ENCODE results near the gene TSPAN32. TPM values are rescaled to one million over a fixed set of nuclear protein-coding genes. Genes with fewer than 3 reads are reported as not detected.

TSPAN32 gene
- total RNA-seq, 1 donor from 2014 or later, result 4.5 TPM

GRCh38 chr11:2306877-2307500 is 5.2 kb downstream of the TSPAN32 start:
- no peak for DNase-seq (ENCODE audit: low spot score, unreplicated experiment)
- H3K4me3 Mint-ChIP-seq (ENCODE audit: low read depth), result no peak overlapping the region
- H3K9me3 Mint-ChIP-seq (ENCODE audit: low read depth), result no peaks in the 10 kb centered on the region
- peaks cover 7% of the 10 kb centered on the region for H3K27me3 Mint-ChIP-seq
- H3K27ac Mint-ChIP-seq, result no peak overlapping the region
- no peak for TF ChIP-seq CTCF (IDR thresholded peaks at IDR 0.05; ENCODE audit: unreplicated experiment)
- no peaks in the 10 kb centered on the region for H3K36me3 Mint-ChIP-seq (ENCODE audit: insufficient read depth)
- H3K4me1 Mint-ChIP-seq (ENCODE audit: low read depth), result peaks cover 6% of the 10 kb centered on the region

GRCh38 chr11:2307501-2308331 is 5.9 kb downstream of the TSPAN32 start:
- Mint-ChIP-seq H3K27ac (no peak overlapping the region), H3K4me1 (ENCODE audit: low read depth) (peaks cover 6% of the 10 kb centered on the region), H3K4me3 (ENCODE audit: low read depth) (no peak overlapping the region), H3K36me3 (ENCODE audit: insufficient read depth) (no peaks in the 10 kb centered on the region), H3K27me3 (peaks cover 7% of the 10 kb centered on the region), H3K9me3 (ENCODE audit: low read depth) (no peaks in the 10 kb centered on the region)
- TF ChIP-seq CTCF (IDR thresholded peaks at IDR 0.05; ENCODE audit: unreplicated experiment), result no peak
- DNase-seq (ENCODE audit: low spot score, unreplicated experiment), result no peak

- Mint-ChIP-seq H3K9me3 (ENCODE audit: low read depth) (no peaks in the 10 kb centered on the region), H3K27me3 (peaks cover 7% of the 10 kb centered on the region)
- TF ChIP-seq CTCF (IDR thresholded peaks at IDR 0.05; ENCODE audit: unreplicated experiment), result no peak
These were observed 6.9 kb downstream of the TSPAN32 start for GRCh38 chr11:2308713-2309112.

GRCh38 chr11:2309251-2310072 is 7.6 kb downstream of the TSPAN32 start:
- no peak for TF ChIP-seq CTCF (IDR thresholded peaks at IDR 0.05; ENCODE audit: unreplicated experiment)
- peaks cover 7% of the 10 kb centered on the region for H3K27me3 Mint-ChIP-seq
- H3K27ac Mint-ChIP-seq, result no peak overlapping the region
- H3K9me3 Mint-ChIP-seq (ENCODE audit: low read depth), result no peaks in the 10 kb centered on the region
- no peak for DNase-seq (ENCODE audit: low spot score, unreplicated experiment)
- no peak overlapping the region for H3K4me3 Mint-ChIP-seq (ENCODE audit: low read depth)
- H3K36me3 Mint-ChIP-seq (ENCODE audit: insufficient read depth), result no peaks in the 10 kb centered on the region
- peaks cover 1% of the 10 kb centered on the region for H3K4me1 Mint-ChIP-seq (ENCODE audit: low read depth)

More at GRCh38 chr11:2308713-2309112, 6.9 kb downstream of the TSPAN32 start:
- Mint-ChIP-seq H3K36me3 (ENCODE audit: insufficient read depth) (no peaks in the 10 kb centered on the region), H3K4me3 (ENCODE audit: low read depth) (no peak overlapping the region), H3K27ac (no peak overlapping the region), H3K4me1 (ENCODE audit: low read depth) (peaks cover 6% of the 10 kb centered on the region)
- no peak for DNase-seq (ENCODE audit: low spot score, unreplicated experiment)

Measured in progenitor cell of endocrine pancreas (in vitro differentiated cells).